GM19025 (cell line): ENCODE results near the gene MYH10.

Source experiments
- ATAC-seq: cut with Tn5 transposase; IDR thresholded peaks from one replicate; pipeline ENCODE4 v1.9.1; 2021; ENCODE audit warnings: mild to moderate bottlenecking, low read depth, moderate library complexity; ENCODE audit not compliant: unreplicated experiment

The MYH10 gene

DNA sequence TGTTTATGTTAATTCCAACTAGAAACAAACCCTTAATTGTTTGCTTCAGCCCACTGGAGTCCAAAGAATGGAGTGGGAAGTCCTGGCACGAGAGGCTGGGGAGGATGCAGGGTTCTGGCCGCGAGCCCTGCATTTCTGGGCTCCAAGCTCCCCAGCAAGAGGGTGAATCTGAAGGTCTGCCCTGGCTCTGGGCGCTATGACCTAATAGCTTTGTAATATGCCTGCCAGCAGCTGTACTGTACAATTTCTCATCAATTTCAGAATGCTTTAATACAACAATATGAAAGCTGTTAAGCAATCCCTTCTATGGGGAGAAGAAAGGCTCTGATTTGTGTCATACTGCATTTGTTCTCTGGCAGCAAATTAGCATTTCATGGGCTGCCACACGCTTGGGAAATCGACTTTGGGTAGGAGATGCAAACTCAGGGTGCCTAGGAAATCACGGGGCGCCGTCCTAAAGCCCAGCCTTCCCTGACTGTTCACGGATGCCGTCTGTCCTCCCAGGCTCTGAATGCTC lies 151.0 kb downstream of the MYH10 start:
- ATAC-seq = no peak

GRCh38 chr17:8477715-8478441 lies 152.6 kb downstream of the MYH10 start:
- ATAC-seq = no peak

- ATAC-seq = no peak
These were observed 153.4 kb downstream of the MYH10 start for GRCh38 chr17:8477171-8477570.

GRCh38 chr17:8476741-8477140 lies 153.8 kb downstream of the MYH10 start:
- ATAC-seq = no peak

- ATAC-seq = no peak
These were observed 154.7 kb downstream of the MYH10 start for GRCh38 chr17:8475781-8476180.

DNA sequence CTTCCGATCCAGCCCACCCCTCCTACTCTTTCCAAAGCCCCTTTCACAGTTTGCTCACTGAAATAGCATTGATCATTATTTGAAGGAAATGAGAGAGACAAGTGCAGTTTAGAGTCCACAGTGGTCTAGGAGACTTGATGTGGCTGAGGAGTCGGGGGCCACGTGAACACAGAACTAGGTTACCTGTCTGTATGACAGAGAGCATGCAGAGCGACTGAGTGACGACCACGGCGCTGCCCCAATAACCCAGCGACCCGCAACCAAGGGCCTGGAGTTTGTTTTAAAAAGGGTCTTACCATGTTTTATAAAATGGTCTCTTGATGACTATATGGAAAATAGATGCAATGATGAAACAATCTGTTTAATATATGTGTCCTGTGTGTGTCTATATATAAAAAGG lies 155.3 kb downstream of the MYH10 start:
- no peak for ATAC-seq

DNA sequence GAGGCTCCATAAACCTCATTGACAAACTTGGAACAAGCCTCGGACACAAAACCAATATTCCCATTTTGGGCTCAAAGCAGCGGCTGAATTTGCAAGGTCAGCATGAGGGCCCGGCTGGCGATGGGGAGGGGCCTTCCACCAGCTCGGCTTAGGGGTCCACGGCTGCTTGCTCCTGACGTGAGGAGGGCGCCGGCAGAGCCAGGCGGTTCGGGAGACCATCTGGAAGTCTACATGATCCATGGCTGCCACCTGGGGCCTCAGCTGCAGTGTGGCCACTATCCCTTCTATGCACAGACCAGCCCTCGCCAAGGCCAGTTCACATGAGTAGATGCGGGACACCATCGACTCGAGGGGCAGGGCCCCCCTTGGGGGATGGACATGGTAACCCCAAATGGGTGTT lies 155.7 kb downstream of the MYH10 start:
- no peak for ATAC-seq

GRCh38 chr17:8473451-8474192 lies 156.9 kb downstream of the MYH10 start:
- no peak for ATAC-seq

DNA sequence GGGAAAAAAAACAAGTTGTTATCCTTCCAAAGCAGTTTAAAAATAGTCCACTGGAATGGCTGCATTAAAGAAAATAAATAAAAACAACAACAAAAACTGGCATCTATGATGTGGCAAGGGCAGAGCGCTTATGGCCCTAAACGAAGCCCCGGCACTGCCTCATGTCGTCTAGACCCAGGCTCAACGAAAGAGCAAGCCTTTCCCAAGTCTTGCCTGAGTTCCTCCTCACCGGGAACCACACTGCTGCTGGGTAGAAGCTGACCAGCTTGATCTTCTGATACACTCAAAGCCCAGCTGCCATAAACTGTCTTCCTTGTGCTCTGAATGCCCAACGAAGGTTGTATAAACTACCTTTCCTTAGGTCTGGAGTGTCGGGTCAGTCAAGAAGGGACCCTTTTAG lies 157.9 kb downstream of the MYH10 start:
- ATAC-seq = no peak

DNA sequence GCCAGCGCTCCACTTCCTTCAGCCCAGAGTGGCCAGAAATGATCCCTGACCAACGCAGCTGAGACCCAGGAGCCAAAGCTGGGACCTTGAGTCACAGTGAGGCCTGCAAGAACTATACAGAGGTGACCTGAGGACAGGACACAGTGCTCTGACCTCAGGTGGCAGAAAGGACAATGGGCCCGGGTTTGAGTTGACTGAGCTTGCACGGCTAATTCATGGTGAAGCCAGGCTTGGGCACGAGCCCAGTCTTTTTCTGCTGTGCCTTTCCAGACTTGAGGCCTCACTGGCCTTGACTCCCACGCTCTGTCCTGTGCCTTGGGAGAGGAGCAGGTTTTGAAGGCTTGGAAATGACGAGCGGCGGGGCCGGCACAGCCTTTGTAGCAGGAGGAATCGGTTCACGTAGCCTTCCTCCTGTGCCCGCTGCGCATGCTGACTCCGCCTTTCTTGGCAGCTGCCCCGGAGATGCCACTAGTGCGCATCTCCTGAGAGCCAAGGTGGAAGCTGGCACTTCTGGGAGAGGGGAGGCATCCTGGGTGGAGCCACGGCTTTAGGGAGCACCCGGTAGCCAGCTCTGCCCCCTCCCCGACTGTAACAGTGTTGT lies 160.0 kb downstream of the MYH10 start:
- no peak for ATAC-seq

DNA sequence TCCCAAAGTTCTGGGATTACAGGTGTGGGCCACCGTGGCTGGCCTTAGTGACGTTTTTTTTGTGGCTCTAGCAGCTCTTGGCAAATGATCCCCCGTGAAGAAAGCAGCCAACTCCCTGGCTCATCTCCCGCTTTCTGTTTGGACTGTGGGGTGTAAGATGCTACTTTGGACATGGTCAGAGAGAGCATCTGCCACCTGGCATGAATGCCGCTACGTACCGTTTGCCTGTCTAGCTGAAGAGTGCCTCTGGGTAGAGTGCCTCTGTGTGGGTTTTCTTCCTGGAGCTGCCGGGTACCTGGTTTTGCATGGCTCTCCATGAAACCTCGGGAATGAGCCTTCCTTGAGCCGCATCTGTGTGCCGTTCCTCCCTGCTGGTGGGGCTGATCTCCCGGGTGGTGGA lies 160.6 kb downstream of the MYH10 start:
- no peak for ATAC-seq

DNA sequence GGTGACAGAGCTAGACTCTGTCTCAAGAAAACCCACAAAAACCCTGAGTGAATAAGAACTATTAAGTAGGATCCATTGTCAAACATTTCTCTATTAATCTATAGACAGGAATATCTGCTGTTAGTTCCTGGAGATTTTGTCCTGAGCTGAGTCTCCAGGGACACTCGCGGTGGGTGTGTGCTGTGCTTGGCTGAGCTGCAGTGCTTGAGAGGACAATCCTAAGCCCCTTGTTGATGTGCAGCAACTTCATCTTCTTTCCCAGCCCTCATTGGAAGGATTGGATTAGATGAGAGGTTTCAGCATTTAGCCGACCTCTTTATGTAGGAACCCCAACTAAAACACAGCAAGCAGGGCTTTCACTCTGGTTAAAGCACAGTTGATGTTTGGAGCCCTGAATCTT lies 161.5 kb downstream of the MYH10 start:
- ATAC-seq = no peak

DNA sequence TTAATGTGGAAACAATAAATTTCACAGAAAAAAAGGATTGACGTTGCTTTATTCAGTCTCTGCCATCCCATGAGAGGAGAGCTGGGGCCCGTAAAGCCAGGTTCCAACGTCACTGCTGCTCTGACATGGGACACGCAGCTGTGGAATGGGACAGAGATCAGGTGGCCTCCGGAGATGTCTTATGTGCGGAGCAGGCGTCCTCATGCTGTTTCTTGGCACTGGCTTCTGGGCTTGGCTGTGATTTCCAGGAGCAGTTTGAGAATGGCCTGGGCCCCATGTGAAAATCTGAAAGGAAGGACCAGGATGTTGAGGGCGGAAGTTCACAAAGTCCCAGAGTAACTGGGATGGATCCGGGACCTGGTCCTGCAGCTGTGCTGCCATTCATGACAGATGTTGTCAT lies 162.4 kb downstream of the MYH10 start:
- no peak for ATAC-seq

GRCh38 chr17:8467527-8467926 lies 163.0 kb downstream of the MYH10 start:
- ATAC-seq = no peak

DNA sequence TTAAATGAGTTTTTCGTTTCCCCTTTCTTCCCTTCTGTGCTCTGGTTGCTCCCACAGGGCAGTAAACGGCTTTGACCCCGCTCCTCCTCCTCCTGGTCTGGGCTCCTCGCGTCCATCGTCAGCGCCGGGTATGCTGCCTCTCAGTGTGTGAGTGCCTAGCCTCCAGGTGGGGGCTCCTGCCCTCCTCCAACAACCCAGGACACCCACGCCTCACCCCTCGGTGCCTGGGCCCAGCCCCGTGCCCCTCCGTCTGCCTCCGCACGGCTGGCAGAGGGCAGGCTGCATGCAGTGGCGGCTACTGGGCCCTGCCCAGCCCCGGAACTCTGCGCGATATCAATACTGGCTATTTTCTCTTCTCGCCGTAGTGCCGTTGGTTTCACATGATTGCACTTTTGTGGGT lies 163.7 kb downstream of the MYH10 start:
- ATAC-seq = no peak

- no peak for ATAC-seq
These were observed 164.1 kb downstream of the MYH10 start for GRCh38 chr17:8466456-8466855.

DNA sequence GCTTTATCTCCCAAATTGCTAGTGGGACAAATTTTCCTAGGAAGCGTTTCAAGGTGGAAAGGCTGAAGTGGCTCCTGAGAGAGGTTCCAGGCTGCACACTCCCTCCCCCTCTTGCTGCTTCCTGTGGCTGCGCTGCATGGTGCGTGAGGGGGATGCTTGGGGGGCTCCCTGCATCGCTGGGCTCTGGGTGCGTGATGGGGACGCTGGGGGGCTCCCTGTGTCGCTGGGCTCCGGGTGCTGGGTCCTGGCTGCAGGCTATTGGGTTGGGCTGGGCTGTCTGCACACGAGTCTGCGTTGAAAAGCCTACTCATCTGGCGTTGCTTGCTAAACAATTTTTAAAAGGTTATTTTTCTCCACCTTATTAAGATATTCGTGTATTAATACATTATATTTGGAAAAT lies 164.8 kb downstream of the MYH10 start:
- ATAC-seq = no peak

- ATAC-seq = no peak
These were observed 165.2 kb downstream of the MYH10 start for GRCh38 chr17:8465356-8465755.

- no peak for ATAC-seq
These were observed 165.6 kb downstream of the MYH10 start for GRCh38 chr17:8464941-8465340.

GRCh38 chr17:8463099-8463498 lies 167.4 kb downstream of the MYH10 start:
- no peak for ATAC-seq

- no peak for ATAC-seq
These were observed 168.0 kb downstream of the MYH10 start for GRCh38 chr17:8462564-8462963.

GRCh38 chr17:8459831-8460230 lies 170.7 kb downstream of the MYH10 start:
- ATAC-seq = no peak
